Neuronal stem cell (in vitro differentiated cells): ENCODE data around the gene FAH.

Experiments used
- DNase-seq: peaks from one replicate; pipeline ENCODE4 v3.0.0-alpha.2; 2013; ENCODE audit warnings: low spot score
- H2AFZ ChIP-seq: one replicate; pipeline ENCODE4 v1.6.1; 2013; ENCODE audit warnings: mild to moderate bottlenecking, low read length, inconsistent platforms
- H2AK5ac ChIP-seq: 2 replicates; pipeline ENCODE4 v1.6.1; 2013; ENCODE audit warnings: low read depth, mild to moderate bottlenecking, inconsistent platforms, low read length, moderate library complexity, mixed read lengths
- H2BK120ac ChIP-seq: 2 replicates; pipeline ENCODE4 v1.6.1; 2013; ENCODE audit warnings: low read depth, mild to moderate bottlenecking, inconsistent platforms, low read length, moderate library complexity, mixed read lengths
- H2BK12ac ChIP-seq: one replicate; pipeline ENCODE4 v1.6.1; 2013; ENCODE audit warnings: low read length, inconsistent platforms
- H2BK15ac ChIP-seq: 2 replicates; pipeline ENCODE4 v1.6.1; 2013; ENCODE audit warnings: mild to moderate bottlenecking, low read length, inconsistent platforms, mixed read lengths
- H2BK5ac ChIP-seq: one replicate; pipeline ENCODE4 v1.6.1; 2013; ENCODE audit warnings: inconsistent platforms, mild to moderate bottlenecking, low read length, moderate library complexity
- H3K14ac ChIP-seq: one replicate; pipeline ENCODE4 v1.6.1; 2013; ENCODE audit warnings: low read length, inconsistent platforms
- H3K18ac ChIP-seq: 2 replicates; pipeline ENCODE4 v1.6.1; 2013; ENCODE audit warnings: low read length, inconsistent platforms
- H3K23ac ChIP-seq: 2 replicates; pipeline ENCODE4 v1.6.1; 2013; ENCODE audit warnings: low read depth, mild to moderate bottlenecking, mixed read lengths, low read length, inconsistent platforms; ENCODE audit not compliant: poor library complexity
- H3K27ac ChIP-seq: replicated peaks from 3 replicates; pipeline ENCODE4 v1.5.1; 2013; ENCODE audit warnings: low read length, inconsistent platforms
- H3K27me3 ChIP-seq, 3 experiments: 2 replicates each; pipeline ENCODE4 v1.6.1; 2013; ENCODE audit warnings: low read length in 3 of 3, mild to moderate bottlenecking in 2 of 3, inconsistent platforms in 1 of 3, low read depth in 1 of 3, mixed read lengths in 1 of 3, moderate library complexity in 1 of 3; ENCODE audit not compliant: control insufficient read depth in 3 of 3, insufficient read depth in 3 of 3
- H3K36me3 ChIP-seq, 2 donors: replicated peaks in 1 of 2; 2 replicates each; pipeline ENCODE4 v1.6.1; 2013; ENCODE audit warnings: low read length in 2 of 2; ENCODE audit not compliant: control insufficient read depth in 2 of 2, insufficient read depth in 2 of 2
- H3K4ac ChIP-seq: 2 replicates; pipeline ENCODE4 v1.6.1; 2013; ENCODE audit warnings: inconsistent platforms, mild to moderate bottlenecking, low read length, moderate library complexity
- H3K4me1 ChIP-seq, 2 donors: 1 replicate in 1 of 2; 2 replicates in 1 of 2; pipeline ENCODE4 v1.6.1; 2013; ENCODE audit warnings: low read length in 2 of 2, low read depth in 1 of 2; ENCODE audit not compliant: control insufficient read depth in 2 of 2, insufficient read depth in 1 of 2
- H3K4me2 ChIP-seq: one replicate; pipeline ENCODE4 v1.6.1; 2013; ENCODE audit warnings: mild to moderate bottlenecking, low read length, inconsistent platforms; ENCODE audit not compliant: insufficient read depth, poor library complexity, severe bottlenecking
- H3K4me3 ChIP-seq, 2 donors: 2 replicates each; pipeline ENCODE4 v1.5.1; 2013; ENCODE audit warnings: low read length in 2 of 2, mild to moderate bottlenecking in 2 of 2, inconsistent platforms in 1 of 2, moderate library complexity in 1 of 2
- H3K79me1 ChIP-seq: one replicate; pipeline ENCODE4 v1.6.1; 2013; ENCODE audit warnings: low read depth, mild to moderate bottlenecking, inconsistent platforms, low read length, moderate library complexity
- H3K9ac ChIP-seq: one replicate; pipeline ENCODE4 v1.6.1; 2013; ENCODE audit warnings: mild to moderate bottlenecking, low read depth, low read length, inconsistent platforms; ENCODE audit not compliant: poor library complexity
- H3K9me3 ChIP-seq, 2 donors: replicated peaks in 1 of 2; 2 replicates each; pipeline versions ENCODE3 to v1.6.1; 2013; ENCODE audit warnings: low read length in 2 of 2, mild to moderate bottlenecking in 2 of 2, inconsistent platforms in 1 of 2, low read depth in 1 of 2, mixed read lengths in 1 of 2, moderate library complexity in 1 of 2; ENCODE audit not compliant: control insufficient read depth in 2 of 2, insufficient read depth in 1 of 2
- H4K8ac ChIP-seq: one replicate; pipeline ENCODE4 v1.6.1; 2013; ENCODE audit warnings: low read depth, mild to moderate bottlenecking, inconsistent platforms, low read length, moderate library complexity
- H4K91ac ChIP-seq: one replicate; pipeline ENCODE4 v1.6.1; 2013; ENCODE audit warnings: low read length, low read depth, mild to moderate bottlenecking, inconsistent platforms; ENCODE audit not compliant: poor library complexity
- WGBS, 2 donors: extraction: QIAGEN DNeasy Blood & Tissue Kit; methylation state at CpG; one replicate each; pipeline ENCODE4 v1.1.7; 2013; ENCODE audit warnings: missing lambda C conversion rate in 2 of 2, mixed read lengths in 1 of 2; ENCODE audit not compliant: insufficient read length in 2 of 2, insufficient replicate concordance in 1 of 2; ENCODE audit errors: extremely low coverage in 2 of 2; 5-methylcytosine and 5-hydroxymethylcytosine counted together

The FAH gene

GRCh38 chr15:80202016-80202315, 49.2 kb downstream of the FAH start:
- no peak overlapping the region for H2BK12ac ChIP-seq
- H3K4me1 ChIP-seq = peaks cover 0 to 1% of the 10 kb centered on the region in 2 donors
- no peak overlapping the region for H3K4ac ChIP-seq
- DNase-seq = no peak
- no peaks in the 10 kb centered on the region for H3K9me3 ChIP-seq
- H3K23ac ChIP-seq = peak overlapping the region; percentile 95
- H2BK120ac ChIP-seq = no peak overlapping the region
- no peak overlapping the region for H3K27ac ChIP-seq
- H3K4me2 ChIP-seq = no peak overlapping the region
- H2AK5ac ChIP-seq = no peak overlapping the region
- H3K9ac ChIP-seq = no peak overlapping the region
- no peak overlapping the region for H2BK5ac ChIP-seq
- WGBS, 2 donors = no CpG with 5 or more reads among the region's 2 CpGs
- no peak overlapping the region for H2AFZ ChIP-seq
- no peak overlapping the region for H3K4me3 ChIP-seq
- no peak overlapping the region for H3K18ac ChIP-seq
- no peaks in the 10 kb centered on the region for H3K36me3 ChIP-seq
- H3K27me3 ChIP-seq = peaks cover 0 to 16% (median 0%) of the 10 kb centered on the region in 3 experiments
- H2BK15ac ChIP-seq = no peak overlapping the region
- no peak overlapping the region for H4K8ac ChIP-seq
- no peak overlapping the region for H4K91ac ChIP-seq
- no peak overlapping the region for H3K14ac ChIP-seq
- no peaks in the 10 kb centered on the region for H3K79me1 ChIP-seq

GRCh38 chr15:80202641-80203360, 50.0 kb downstream of the FAH start:
- peaks cover 0 to 1% of the 10 kb centered on the region in 2 donors for H3K4me1 ChIP-seq
- no peak overlapping the region for H2AK5ac ChIP-seq
- no peak overlapping the region for H3K4me2 ChIP-seq

GRCh38 chr15:80203361-80203885, 50.6 kb downstream of the FAH start:
- peak overlapping the region; percentile 52 for H3K23ac ChIP-seq
- H3K18ac ChIP-seq = peak overlapping the region; percentile 91
- peak overlapping the region; percentile 71 for H2BK5ac ChIP-seq
- no peak overlapping the region for H2BK15ac ChIP-seq
- H3K36me3 ChIP-seq = no peaks in the 10 kb centered on the region
- peak overlapping the region; percentile 19 for H2AK5ac ChIP-seq
- no peak overlapping the region for H3K4me2 ChIP-seq
- no peak overlapping the region for H3K27ac ChIP-seq
- no peak overlapping the region for H4K8ac ChIP-seq
- no peak overlapping the region for H3K14ac ChIP-seq
- no peak overlapping the region for H3K4ac ChIP-seq
- H2BK12ac ChIP-seq = no peak overlapping the region
- H3K9ac ChIP-seq = no peak overlapping the region
- H4K91ac ChIP-seq = no peak overlapping the region
- peaks cover 0 to 6% (median 0%) of the 10 kb centered on the region in 3 experiments for H3K27me3 ChIP-seq
- no peak for DNase-seq
- peaks cover 0 to 1% of the 10 kb centered on the region in 2 donors for H3K4me1 ChIP-seq
- H2AFZ ChIP-seq = no peak overlapping the region
- H3K9me3 ChIP-seq = no peaks in the 10 kb centered on the region
- H3K4me3 ChIP-seq = peak overlapping the region in 1 of 2 donors; percentile 49
- WGBS, 2 donors = no CpG with 5 or more reads among the region's 10 CpGs
- H2BK120ac ChIP-seq = no peak overlapping the region
- no peaks in the 10 kb centered on the region for H3K79me1 ChIP-seq

More at GRCh38 chr15:80202641-80203360, 50.0 kb downstream of the FAH start:
- H2BK120ac ChIP-seq = no peak overlapping the region
- H2BK15ac ChIP-seq = no peak overlapping the region
- H3K4ac ChIP-seq = no peak overlapping the region
- no CpG with 5 or more reads among the region's 9 CpGs for WGBS, 2 donors
- H3K18ac ChIP-seq = peak overlapping the region; percentile 51
- no peak overlapping the region for H3K23ac ChIP-seq
- no peak overlapping the region for H3K4me3 ChIP-seq
- H3K36me3 ChIP-seq = no peaks in the 10 kb centered on the region
- H2AFZ ChIP-seq = no peak overlapping the region
- no peak overlapping the region for H3K27ac ChIP-seq
- no peaks in the 10 kb centered on the region for H3K79me1 ChIP-seq
- H3K9ac ChIP-seq = no peak overlapping the region
- H3K9me3 ChIP-seq = no peaks in the 10 kb centered on the region
- no peak for DNase-seq
- no peak overlapping the region for H3K14ac ChIP-seq
- H4K91ac ChIP-seq = no peak overlapping the region
- no peak overlapping the region for H2BK12ac ChIP-seq
- H4K8ac ChIP-seq = no peak overlapping the region
- H3K27me3 ChIP-seq = peaks cover 0 to 10% (median 0%) of the 10 kb centered on the region in 3 experiments
- H2BK5ac ChIP-seq = no peak overlapping the region

GRCh38 chr15:80204231-80204630, 51.4 kb downstream of the FAH start:
- Histone ChIP-seq H3K14ac (no peak overlapping the region), H2BK120ac (no peak overlapping the region), H4K8ac (no peak overlapping the region), H3K4ac (no peak overlapping the region), H2BK12ac (no peak overlapping the region), H3K27me3 (peaks cover 0 to 6% (median 0%) of the 10 kb centered on the region in 3 experiments), H3K9me3 (no peaks in the 10 kb centered on the region), H3K23ac (no peak overlapping the region), H3K4me1 (peaks cover 0 to 8% of the 10 kb centered on the region in 2 donors), H3K79me1 (no peaks in the 10 kb centered on the region), H3K27ac (no peak overlapping the region), H3K4me3 (no peak overlapping the region), H2AFZ (no peak overlapping the region), H2BK5ac (no peak overlapping the region), H4K91ac (no peak overlapping the region), H2AK5ac (no peak overlapping the region), H3K36me3 (no peaks in the 10 kb centered on the region), H3K4me2 (no peak overlapping the region), H3K18ac (no peak overlapping the region), H3K9ac (no peak overlapping the region), H2BK15ac (no peak overlapping the region)
- DNase-seq = no peak
- WGBS, 2 donors = no CpG with 5 or more reads among the region's 4 CpGs
